Muscle of arm (tissue), 12 donors: Measurements from ENCODE around the gene ELOB. TPM values are rescaled to one million over a fixed set of nuclear protein-coding genes. Genes with fewer than 3 reads are reported as not detected.
"Not testable (repeated sequence)": the region's sequence is repeated elsewhere in the genome, so short reads cannot be mapped to it uniquely, and the experiment has no call there.

Experiments used
- DNase-seq: peaks from one replicate; pipeline ENCODE4 v3.0.0-alpha.2; 2013
- polyA plus RNA-seq, 12 donors: library from polyadenylated mRNA; unstranded; fragments of 120-200 nt; gene quantifications; one replicate each; pipeline ENCODE4 v1.2.1, GENCODE V29; 2013; ENCODE audit not compliant: insufficient read length in 12 of 12

The ELOB gene
- polyA plus RNA-seq, 12 donors = 77.3 to 189 (median 135) TPM; not detected in 1

GRCh38 chr16:2734844-2735515 lies 42.1 kb downstream of the ELOB start:
- no peak for DNase-seq

GRCh38 chr16:2728034-2728433 lies 49.0 kb downstream of the ELOB start:
- no peak for DNase-seq

GRCh38 chr16:2726923-2727322 lies 50.2 kb downstream of the ELOB start:
- DNase-seq = no peak

GRCh38 chr16:2724816-2725348 lies 52.2 kb downstream of the ELOB start:
- no peak for DNase-seq

- DNase-seq = no peak
These were observed 52.9 kb downstream of the ELOB start for GRCh38 chr16:2724088-2724676.

GRCh38 chr16:2721634-2722173 lies 55.4 kb downstream of the ELOB start:
- DNase-seq = not testable (repeated sequence)

Other genes starting within 250 kb of the ELOB start
- gene CEMP1, start 245.9 kb downstream of the ELOB start, polyA plus RNA-seq = 1 to 10 TPM in 9 of 12 donors, not detected in 3; 1.4 to 3.2 (median 1.9) TPM
- 10 to 100 TPM in 11 of 12 donors, not detected in 1; 26.4 to 50.8 (median 32.8) TPM for gene PDPK1, start 239.3 kb downstream of the ELOB start, polyA plus RNA-seq
- 10 to 100 TPM in 11 of 12 donors, not detected in 1; 18.0 to 26.1 (median 21.0) TPM for gene KCTD5, start 94.8 kb downstream of the ELOB start, polyA plus RNA-seq
- 1 to 10 TPM in 7 of 12 donors, under 1 TPM in 3, not detected in 2; 0.87 to 1.8 (median 1.2) TPM for gene PRSS27, start 57.1 kb downstream of the ELOB start, polyA plus RNA-seq
- gene SRRM2, start 24.6 kb downstream of the ELOB start, polyA plus RNA-seq = 1,000 to 10,000 TPM in 1 of 12 donors, 100 to 1,000 TPM in 11; 311 to 1,481 (median 496) TPM
- gene PRSS33, start 10.3 kb upstream of the ELOB start, polyA plus RNA-seq = not detected
- gene PRSS41, start 21.2 kb upstream of the ELOB start, polyA plus RNA-seq = not detected
- under 1 TPM in 3 of 12 donors, not detected in 9; 0.18 to 0.46 (median 0.19) TPM for gene PRSS21, start 40.0 kb upstream of the ELOB start, polyA plus RNA-seq
- gene ZG16B, start 53.0 kb upstream of the ELOB start, polyA plus RNA-seq = under 1 TPM in 7 of 12 donors, not detected in 5; 0.23 to 0.97 (median 0.37) TPM
- 1 to 10 TPM in 2 of 12 donors, under 1 TPM in 2, not detected in 8; 0.13 to 2.1 (median 1.3) TPM for gene PRSS22, start 80.9 kb upstream of the ELOB start, polyA plus RNA-seq
- gene FLYWCH2, start 105.9 kb upstream of the ELOB start, polyA plus RNA-seq = 10 to 100 TPM in 11 of 12 donors, not detected in 1; 11.6 to 40.5 (median 15.6) TPM
- gene FLYWCH1, start 134.7 kb upstream of the ELOB start, polyA plus RNA-seq = 10 to 100 TPM in 11 of 12 donors, not detected in 1; 11.7 to 27.5 (median 18.3) TPM
- 10 to 100 TPM in 2 of 12 donors, 1 to 10 TPM in 9, not detected in 1; 2.6 to 37.4 (median 5.2) TPM for gene KREMEN2, start 187.0 kb upstream of the ELOB start, polyA plus RNA-seq
- 10 to 100 TPM in 2 of 12 donors, 1 to 10 TPM in 9, not detected in 1; 4.8 to 16.7 (median 6.4) TPM for gene PAQR4, start 192.1 kb upstream of the ELOB start, polyA plus RNA-seq
- 10 to 100 TPM in 7 of 12 donors, 1 to 10 TPM in 4, not detected in 1; 7.3 to 22.6 (median 11.2) TPM for gene PKMYT1, start 203.2 kb upstream of the ELOB start, polyA plus RNA-seq
- gene CLDN9, start 235.6 kb upstream of the ELOB start, polyA plus RNA-seq = 1 to 10 TPM in 8 of 12 donors, under 1 TPM in 3, not detected in 1; 0.39 to 5.2 (median 2.0) TPM
- gene CLDN6, start 240.9 kb upstream of the ELOB start, polyA plus RNA-seq = 1 to 10 TPM in 3 of 12 donors, under 1 TPM in 7, not detected in 2; 0.26 to 9.1 (median 0.41) TPM
- gene TNFRSF12A, start 243.1 kb upstream of the ELOB start, polyA plus RNA-seq = 100 to 1,000 TPM in 1 of 12 donors, 10 to 100 TPM in 10, not detected in 1; 17.2 to 159 (median 35.9) TPM
- 100 to 1,000 TPM in 7 of 12 donors, 10 to 100 TPM in 4, not detected in 1; 82.4 to 162 (median 104) TPM for gene HCFC1R1, start 246.7 kb upstream of the ELOB start, polyA plus RNA-seq
- gene THOC6, start 246.8 kb upstream of the ELOB start, polyA plus RNA-seq = 100 to 1,000 TPM in 1 of 12 donors, 10 to 100 TPM in 11; 14.4 to 839 (median 18.9) TPM